Karpas-422 (cell line): ENCODE data around the gene PTGFRN. TPM values are rescaled to one million over a fixed set of nuclear protein-coding genes. Genes with fewer than 3 reads are reported as not detected.

Experiments
- DNase-seq: peaks from one replicate; pipeline ENCODE4 v3.0.0-alpha.2; 2015
- H2AFZ ChIP-seq: fragments of 200-600 bp; sonication (generic); 2 replicates; pipeline ENCODE4 v1.6.1; 2014; ENCODE audit warnings: antibody characterized with exemption, low read length, mixed read lengths
- H3K27ac ChIP-seq: fragments of 200-600 bp; sonication (generic); 2 replicates; pipeline ENCODE4 v1.5.1; 2014; ENCODE audit warnings: mild to moderate bottlenecking, low read length, moderate library complexity
- H3K27me3 ChIP-seq: fragments of 200-600 bp; sonication (generic); 2 replicates; pipeline ENCODE4 v1.6.1; 2014; ENCODE audit warnings: low read length, mixed read lengths
- H3K36me3 ChIP-seq: fragments of 200-600 bp; sonication (generic); 2 replicates; pipeline ENCODE4 v1.6.1; 2014; ENCODE audit warnings: low read length, mixed read lengths; ENCODE audit not compliant: insufficient read depth
- H3K4me1 ChIP-seq: fragments of 200-600 bp; sonication (generic); 2 replicates; pipeline ENCODE4 v1.6.1; 2014; ENCODE audit warnings: mild to moderate bottlenecking, low read length, mixed read lengths
- H3K4me2 ChIP-seq: fragments of 200-600 bp; sonication (generic); 2 replicates; pipeline ENCODE4 v1.6.1; 2014; ENCODE audit warnings: low read length, low read depth, mild to moderate bottlenecking; ENCODE audit not compliant: poor library complexity, severe bottlenecking
- H3K4me3 ChIP-seq: fragments of 200-600 bp; sonication (generic); 2 replicates; pipeline ENCODE4 v1.5.1; 2014; ENCODE audit warnings: mild to moderate bottlenecking, antibody characterized with exemption, low read length, mixed read lengths
- H3K79me2 ChIP-seq: fragments of 200-600 bp; sonication (generic); 2 replicates; pipeline ENCODE4 v1.6.1; 2014; ENCODE audit warnings: mild to moderate bottlenecking, low read length, mixed read lengths
- H3K9ac ChIP-seq: fragments of 200-600 bp; sonication (generic); 2 replicates; pipeline ENCODE4 v1.6.0; 2014; ENCODE audit warnings: low read length
- H3K9me2 ChIP-seq: fragments of 200-600 bp; sonication (generic), shearing (Covaris generic); replicated peaks from 2 replicates; pipeline ENCODE4 v1.6.0; 2014; ENCODE audit warnings: mild to moderate bottlenecking, low read length, moderate library complexity; ENCODE audit not compliant: insufficient read depth
- H3K9me3 ChIP-seq: fragments of 300-700, 200-600 bp; sonication (generic); 2 replicates; pipeline ENCODE4 v1.6.1; 2014; ENCODE audit warnings: low read length, mixed read lengths
- H4K20me1 ChIP-seq: fragments of 200-600 bp; sonication (generic); 2 replicates; pipeline ENCODE4 v1.6.1; 2014; ENCODE audit warnings: mild to moderate bottlenecking, antibody characterized with exemption, low read length, low read depth; ENCODE audit not compliant: insufficient read depth
- total RNA-seq: library from RNA; depleted of rRNA; stranded (reverse); fragments of >200 nt; shearing (Covaris generic); gene quantifications from 2 replicates; pipeline ENCODE4 v1.2.3, GENCODE V29; 2014; ENCODE audit warnings: low replicate concordance

The PTGFRN gene
- total RNA-seq, 1 experiment from 2014 or later: not detected

- no peaks in the 10 kb centered on the region for H3K79me2 ChIP-seq
- no peak overlapping the region for H3K9ac ChIP-seq
- H3K4me1 ChIP-seq: no peaks in the 10 kb centered on the region
- H3K4me2 ChIP-seq: no peak overlapping the region
- H3K27me3 ChIP-seq: no peaks in the 10 kb centered on the region
- no peak overlapping the region for H3K27ac ChIP-seq
- no peaks in the 10 kb centered on the region for H3K9me3 ChIP-seq
- no peak for DNase-seq
- no peaks in the 10 kb centered on the region for H3K36me3 ChIP-seq
- no peak overlapping the region for H3K4me3 ChIP-seq
- no peak overlapping the region for H2AFZ ChIP-seq
- H3K9me2 ChIP-seq: no peaks in the 10 kb centered on the region
- no peaks in the 10 kb centered on the region for H4K20me1 ChIP-seq
These were observed 47.9 kb downstream of the PTGFRN start for GRCh38 chr1:116957646-116958045.

GRCh38 chr1:116958110-116958509, 48.4 kb downstream of the PTGFRN start:
- Histone ChIP-seq H2AFZ (no peak overlapping the region), H3K4me3 (no peak overlapping the region), H3K4me1 (no peaks in the 10 kb centered on the region), H4K20me1 (no peaks in the 10 kb centered on the region), H3K27ac (no peak overlapping the region), H3K27me3 (no peaks in the 10 kb centered on the region), H3K9me2 (no peaks in the 10 kb centered on the region), H3K9ac (no peak overlapping the region), H3K79me2 (no peaks in the 10 kb centered on the region), H3K4me2 (no peak overlapping the region), H3K9me3 (no peaks in the 10 kb centered on the region), H3K36me3 (no peaks in the 10 kb centered on the region)
- DNase-seq: no peak

GRCh38 chr1:116958977-116959376, 49.3 kb downstream of the PTGFRN start:
- no peak for DNase-seq
- no peak overlapping the region for H3K4me3 ChIP-seq
- no peaks in the 10 kb centered on the region for H4K20me1 ChIP-seq
- H3K9me2 ChIP-seq: no peaks in the 10 kb centered on the region
- no peaks in the 10 kb centered on the region for H3K36me3 ChIP-seq
- H3K9ac ChIP-seq: no peak overlapping the region
- no peaks in the 10 kb centered on the region for H3K4me1 ChIP-seq
- no peak overlapping the region for H3K27ac ChIP-seq
- H3K4me2 ChIP-seq: no peak overlapping the region
- no peaks in the 10 kb centered on the region for H3K9me3 ChIP-seq
- no peaks in the 10 kb centered on the region for H3K27me3 ChIP-seq
- no peaks in the 10 kb centered on the region for H3K79me2 ChIP-seq
- no peak overlapping the region for H2AFZ ChIP-seq

GRCh38 chr1:116961606-116962005, 51.9 kb downstream of the PTGFRN start:
- H3K36me3 ChIP-seq: no peaks in the 10 kb centered on the region
- no peaks in the 10 kb centered on the region for H3K27me3 ChIP-seq
- H4K20me1 ChIP-seq: no peaks in the 10 kb centered on the region

GRCh38 chr1:116962987-116963639, 53.4 kb downstream of the PTGFRN start:
- H3K27ac ChIP-seq: no peak overlapping the region
- DNase-seq: no peak

More at GRCh38 chr1:116961606-116962005, 51.9 kb downstream of the PTGFRN start:
- no peak overlapping the region for H3K27ac ChIP-seq
- H3K4me2 ChIP-seq: no peak overlapping the region
- no peaks in the 10 kb centered on the region for H3K79me2 ChIP-seq
- H3K9me3 ChIP-seq: no peaks in the 10 kb centered on the region
- H3K9me2 ChIP-seq: no peaks in the 10 kb centered on the region
- no peak overlapping the region for H2AFZ ChIP-seq
- H3K4me1 ChIP-seq: no peaks in the 10 kb centered on the region
- no peak overlapping the region for H3K4me3 ChIP-seq
- H3K9ac ChIP-seq: no peak overlapping the region
- DNase-seq: no peak

GRCh38 chr1:116966791-116967190, 57.1 kb downstream of the PTGFRN start:
- H3K9me2 ChIP-seq: no peaks in the 10 kb centered on the region

More at GRCh38 chr1:116962987-116963639, 53.4 kb downstream of the PTGFRN start:
- Histone ChIP-seq H3K4me2 (no peak overlapping the region), H3K9ac (no peak overlapping the region), H3K9me3 (no peaks in the 10 kb centered on the region), H3K27me3 (no peaks in the 10 kb centered on the region), H3K79me2 (no peaks in the 10 kb centered on the region), H3K36me3 (no peaks in the 10 kb centered on the region), H4K20me1 (no peaks in the 10 kb centered on the region), H2AFZ (no peak overlapping the region), H3K4me3 (no peak overlapping the region), H3K9me2 (no peaks in the 10 kb centered on the region), H3K4me1 (no peaks in the 10 kb centered on the region)

GRCh38 chr1:116968724-116969123, 59.0 kb downstream of the PTGFRN start:
- Histone ChIP-seq H3K9ac (no peak overlapping the region), H3K36me3 (no peaks in the 10 kb centered on the region), H3K4me1 (no peaks in the 10 kb centered on the region), H3K9me3 (no peaks in the 10 kb centered on the region), H3K9me2 (no peaks in the 10 kb centered on the region), H3K4me2 (no peak overlapping the region), H3K79me2 (no peaks in the 10 kb centered on the region), H3K4me3 (no peak overlapping the region), H4K20me1 (no peaks in the 10 kb centered on the region), H3K27ac (no peak overlapping the region), H2AFZ (no peak overlapping the region), H3K27me3 (no peaks in the 10 kb centered on the region)
- no peak for DNase-seq

More at GRCh38 chr1:116966791-116967190, 57.1 kb downstream of the PTGFRN start:
- Histone ChIP-seq H3K9me3 (no peaks in the 10 kb centered on the region), H3K4me2 (no peak overlapping the region), H3K4me3 (no peak overlapping the region), H3K27ac (no peak overlapping the region), H3K4me1 (no peaks in the 10 kb centered on the region), H3K9ac (no peak overlapping the region), H3K27me3 (no peaks in the 10 kb centered on the region), H3K36me3 (no peaks in the 10 kb centered on the region), H3K79me2 (no peaks in the 10 kb centered on the region), H2AFZ (no peak overlapping the region), H4K20me1 (no peaks in the 10 kb centered on the region)
- no peak for DNase-seq

- H3K4me3 ChIP-seq: no peak overlapping the region
- H4K20me1 ChIP-seq: no peaks in the 10 kb centered on the region
- no peak overlapping the region for H3K4me2 ChIP-seq
- H3K27me3 ChIP-seq: no peaks in the 10 kb centered on the region
- no peak overlapping the region for H3K9ac ChIP-seq
- DNase-seq: no peak
- H3K9me3 ChIP-seq: no peaks in the 10 kb centered on the region
- H3K27ac ChIP-seq: no peak overlapping the region
- no peaks in the 10 kb centered on the region for H3K9me2 ChIP-seq
- no peaks in the 10 kb centered on the region for H3K4me1 ChIP-seq
- no peaks in the 10 kb centered on the region for H3K79me2 ChIP-seq
- H2AFZ ChIP-seq: no peak overlapping the region
- no peaks in the 10 kb centered on the region for H3K36me3 ChIP-seq
These were observed 61.6 kb downstream of the PTGFRN start for GRCh38 chr1:116971258-116971860.
